Transverse colon (tissue), 4 donors: Measurements from ENCODE around the gene TROAP. TPM values are rescaled to one million over a fixed set of nuclear protein-coding genes. Genes with fewer than 3 reads are reported as not detected.

ENCODE experiments used
- DNase-seq: peaks from one replicate; pipeline ENCODE4 v3.0.0-alpha.2; 2019
- H3K27ac ChIP-seq, 4 donors: fragments of 200-600 bp; sonication (generic); 2 replicates each; pipeline ENCODE4 v1.5.1; 2016 to 2018; ENCODE audit warnings: inconsistent platforms in 4 of 4
- H3K27me3 ChIP-seq: fragments of 200-600 bp; sonication (generic); 2 replicates; pipeline ENCODE4 v1.5.1; 2017; ENCODE audit warnings: inconsistent platforms
- H3K36me3 ChIP-seq, 4 donors: fragments of 200-600 bp; sonication (generic); 2 replicates each; pipeline ENCODE4 v1.5.1; 2017 to 2019; ENCODE audit warnings: inconsistent platforms in 4 of 4
- H3K4me1 ChIP-seq, 4 donors: fragments of 200-600 bp; sonication (generic); 2 replicates each; pipeline ENCODE4 v1.5.1; 2017 to 2020; ENCODE audit warnings: inconsistent platforms in 4 of 4
- H3K4me3 ChIP-seq, 4 donors: fragments of 200-600 bp; sonication (generic); 1 replicate in 1 of 4; 2 replicates in 3 of 4; pipeline versions ENCODE4 v1.5.1 to v1.6.1; 2017 to 2019; ENCODE audit warnings: inconsistent platforms in 4 of 4
- H3K9me3 ChIP-seq, 2 donors: fragments of 200-600 bp; sonication (generic); 2 replicates each; pipeline ENCODE4 v1.5.1; 2017 to 2019; ENCODE audit warnings: inconsistent platforms in 2 of 2
- CTCF ChIP-seq, 5 experiments: fragments of 200-600 bp in 3 of 5; fragments of 450-650 bp in 2 of 5; sonication (generic) in 3 of 5; IDR thresholded peaks; 1 replicate in 2 of 5; 2 replicates in 3 of 5; pipeline ENCODE4 v1.5.1; 2016 to 2017; ENCODE audit warnings: antibody characterized with exemption in 5 of 5, inconsistent platforms in 3 of 5, mild to moderate bottlenecking in 2 of 5, moderate library complexity in 1 of 5
- EP300 ChIP-seq: sonication (generic); formaldehyde crosslinking; IDR thresholded peaks from one replicate; pipeline ENCODE4 v1.6.1; 2017; ENCODE audit warnings: antibody characterized with exemption, low read depth
- POLR2A ChIP-seq: fragments of 450-650 bp; IDR thresholded peaks from one replicate; pipeline ENCODE4 v1.6.1; 2016; ENCODE audit warnings: antibody characterized with exemption, mild to moderate bottlenecking, moderate library complexity
- POLR2AphosphoS5 ChIP-seq, 3 donors: sonication (generic); formaldehyde crosslinking; IDR thresholded peaks; one replicate each; pipeline ENCODE4 v1.6.1; 2016; ENCODE audit warnings: antibody characterized with exemption in 3 of 3
- WGBS, 2 donors: methylation state at CpG; one replicate each; pipeline ENCODE4 v1.1.5; 2018; ENCODE audit warnings: low coverage in 1 of 2; 5-methylcytosine and 5-hydroxymethylcytosine counted together
- in situ Hi-C, 4 donors: fragments of 200-750 bp; cut with MboI; loops; one replicate each; pipeline versions ENCODE4 v1.15.0 to v1.15.1; 2017; ENCODE audit warnings: low sequenced_read_pairs in 3 of 4, low pct_ligation_motif_present in 1 of 4, low pct_unique_long_range_greater_than_20kb in 1 of 4
- intact Hi-C: fragments of 100-400 bp; cut with DNase I; formaldehyde crosslinking; loops from one replicate; pipeline ENCODE4 v1.15.1; 2023; ENCODE audit warnings: low total_unique reads
- total RNA-seq, 4 donors: library from RNA; depleted of rRNA; stranded (reverse); fragments of >200 nt; gene quantifications; one replicate each; pipeline ENCODE4 v1.1.0, GENCODE V29; 2016

Gene TROAP
- total RNA-seq, 4 donors from 2014 or later: 1.1 to 100 (median 2.7) TPM

DNA sequence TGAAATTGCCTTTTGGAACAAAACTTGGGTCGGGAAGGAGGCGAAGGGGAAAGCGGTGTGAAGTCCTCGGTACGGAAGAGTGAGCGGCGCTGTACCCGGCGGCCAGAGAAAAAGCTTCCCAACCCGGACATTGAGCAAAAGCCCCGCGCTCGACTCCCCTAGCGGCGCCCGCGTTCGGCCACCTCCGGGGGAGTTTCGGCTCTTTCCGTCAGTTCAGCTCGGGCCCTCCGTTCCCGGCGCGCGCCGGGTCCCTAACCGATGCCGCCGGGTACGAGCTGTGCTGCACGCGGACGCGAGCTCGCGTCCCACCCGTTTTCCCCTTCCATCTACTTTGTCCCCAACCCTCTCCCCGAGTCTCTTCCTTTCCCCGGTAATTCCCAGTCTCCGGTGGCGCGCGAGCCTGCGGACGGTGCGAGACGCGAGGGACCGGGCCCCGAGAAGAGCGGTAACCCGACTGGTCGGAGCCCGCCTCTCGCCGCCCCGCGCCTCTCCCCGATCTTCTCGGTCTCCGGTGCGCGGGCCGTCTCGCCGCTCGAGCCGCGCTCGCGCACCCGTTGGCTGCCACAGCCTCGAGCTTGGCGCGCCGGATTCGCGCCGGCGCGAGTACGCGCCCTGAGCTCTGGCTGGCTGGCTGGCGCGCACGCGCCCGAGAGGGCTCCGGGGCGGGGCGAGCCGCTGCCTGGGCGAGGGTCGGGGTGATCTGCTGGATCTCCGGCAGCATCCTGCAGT lies 43.8 kb downstream of the TROAP start:
- Histone ChIP-seq H3K4me3 (peak overlapping the region; percentile 82 to 96 (median 87)), H3K27ac (peak overlapping the region; percentile 94 to 99 (median 98)), H3K27me3 (no peaks in the 10 kb centered on the region), H3K36me3 (no peaks in the 10 kb centered on the region), H3K4me1 (peaks cover 9 to 28% (median 23%) of the 10 kb centered on the region in 4 donors), H3K9me3 (no peaks in the 10 kb centered on the region)
- intact Hi-C loops: no loop called here
- DNase-seq: peak; percentile 90
- TF ChIP-seq CTCF (IDR thresholded peaks at IDR 0.05) (peak; percentile 23 to 55 (median 39)), POLR2AphosphoS5 (IDR thresholded peaks at IDR 0.05) (peak; percentile 59 to 66 (median 61)), EP300 (no peak), POLR2A (peak; percentile 44)
- 2% methylated on average over 57 of the region's 97 CpGs; no CpG with 5 or more reads in 1 of the 2 donors for WGBS, 2 donors
- in situ Hi-C loops: no loop called here

- Histone ChIP-seq H3K36me3 (no peaks in the 10 kb centered on the region), H3K9me3 (no peaks in the 10 kb centered on the region), H3K27me3 (no peaks in the 10 kb centered on the region), H3K27ac (peak within 1 kb of the TSS; percentile 94 to 99 (median 98)), H3K4me1 (peaks cover 9 to 28% (median 23%) of the 10 kb centered on the region in 4 donors), H3K4me3 (peak within 1 kb of the TSS; percentile 82 to 96 (median 87))
- peak; percentile 95 for DNase-seq
- in situ Hi-C loops: no loop called here
- TF ChIP-seq POLR2A (peak; percentile 54), EP300 (no peak), POLR2AphosphoS5 (IDR thresholded peaks at IDR 0.05) (no peak), CTCF (IDR thresholded peaks at IDR 0.05) (no peak)
- 0% methylated on average over 12 to 38 of the region's 52 CpGs for WGBS, 2 donors
- intact Hi-C loops: no loop called here
Observed at GRCh38 chr12:49367381-49368239, 44.6 kb downstream of the TROAP start, which contains the start of gene SPATS2. TSS of gene SPATS2 (plus strand) at chr12:49367462. CDS start at chr12:49461013, 93,551 bp downstream.

- no peak for TF ChIP-seq POLR2AphosphoS5 (IDR thresholded peaks at IDR 0.05)
- TF ChIP-seq CTCF (IDR thresholded peaks at IDR 0.05): no peak
- no peak for TF ChIP-seq POLR2A
- TF ChIP-seq EP300: no peak
- in situ Hi-C loops (no loop called here), intact Hi-C loops (no loop called here)
- peak overlapping the region; percentile 94 to 99 (median 98) for H3K27ac ChIP-seq
- no peaks in the 10 kb centered on the region for H3K27me3 ChIP-seq
- H3K36me3 ChIP-seq: no peaks in the 10 kb centered on the region
- H3K4me1 ChIP-seq: peaks cover 9 to 28% (median 23%) of the 10 kb centered on the region in 4 donors
- H3K9me3 ChIP-seq: no peaks in the 10 kb centered on the region
- WGBS, 2 donors: 16 to 32% methylated on average over 3 of the region's 3 CpGs
- DNase-seq: no peak
- peak overlapping the region in 3 of 4 donors; percentile 82 to 96 (median 92) for H3K4me3 ChIP-seq
Observed at GRCh38 chr12:49368240-49368600, 45.2 kb downstream of the TROAP start.
